ENCODE measurements around the gene CPA2.

GRCh38 chr7:130324306-130324943 lies 57.8 kb downstream of the CPA2 start:
- TF ChIP-seq CTCF (IDR thresholded peaks at IDR 0.05) (no peak), JUNB (IDR thresholded peaks at IDR 0.05) (no peak), RFX5 (IDR thresholded peaks at IDR 0.05) (no peak), EP300 (IDR thresholded peaks at IDR 0.05) (no peak), CBX2 (IDR thresholded peaks at IDR 0.05; ENCODE audit: borderline replicate concordance, low read depth) (no peak), EHMT2 (IDR thresholded peaks at IDR 0.05; ENCODE audit: low read depth) (no peak)

Data from A549 (cell line).